H1 (cell line): Measurements from ENCODE around the gene C1orf87. TPM values are rescaled to one million over a fixed set of nuclear protein-coding genes. Genes with fewer than 3 reads are reported as not detected.

Source experiments
- CTCF ChIA-PET: fragments of 300-600 bp; sonication (Branson Sonifier 250); formaldehyde crosslinking; loops from one replicate; lab custom pipeline; 2021; ENCODE audit not compliant: partially characterized antibody; lab: Charles Lee
- POLR2A ChIA-PET: fragments of 300-600 bp; sonication (Branson Sonifier 250); formaldehyde crosslinking; loops from one replicate; lab custom pipeline; 2021; ENCODE audit warnings: inconsistent platforms; ENCODE audit not compliant: partially characterized antibody; lab: Charles Lee
- DNase-seq, 2 experiments: peaks; one replicate each; pipeline versions ENCODE4 v3.0.0 to v3.0.0-alpha.2; 2010 to 2022; ENCODE audit warnings: low spot score in 2 of 2, low read depth in 1 of 2, mixed read lengths in 1 of 2
- FAIRE-seq: peaks from 2 replicates; lab custom pipeline; 2011; peaks lifted over from hg19 to GRCh38; lab: Jason Lieb, UNC
- H2AFZ ChIP-seq: 2 replicates; pipeline ENCODE4 v1.8.1; 2012; ENCODE audit warnings: low read length, inconsistent platforms
- H2AK5ac ChIP-seq: 2 replicates; pipeline ENCODE4 v1.6.1; 2013; ENCODE audit warnings: low read depth, low read length
- H2BK120ac ChIP-seq: replicated peaks from 2 replicates; pipeline ENCODE3; 2013; ENCODE audit warnings: low read depth, low read length, inconsistent platforms
- H2BK12ac ChIP-seq: 2 replicates; pipeline ENCODE4 v1.6.1; 2013; ENCODE audit warnings: low read depth, low read length
- H2BK15ac ChIP-seq: 2 replicates; pipeline ENCODE4 v1.6.1; 2013; ENCODE audit warnings: low read length
- H2BK20ac ChIP-seq: 2 replicates; pipeline ENCODE4 v1.6.1; 2013; ENCODE audit warnings: low read length
- H2BK5ac ChIP-seq: 2 replicates; pipeline ENCODE4 v1.6.1; 2013; ENCODE audit warnings: low read depth, low read length
- H3K14ac ChIP-seq: 2 replicates; pipeline ENCODE4 v1.6.1; 2013; ENCODE audit warnings: inconsistent platforms; ENCODE audit not compliant: insufficient read length
- H3K18ac ChIP-seq: 2 replicates; pipeline ENCODE4 v1.6.1; 2013; ENCODE audit warnings: low read length; ENCODE audit errors: extremely low read depth
- H3K23ac ChIP-seq: 2 replicates; pipeline ENCODE4 v1.6.1; 2013; ENCODE audit warnings: inconsistent platforms; ENCODE audit not compliant: insufficient read length
- H3K23me2 ChIP-seq: 2 replicates; pipeline ENCODE4 v1.6.1; 2013; ENCODE audit warnings: low read depth, low read length
- H3K27ac ChIP-seq: 2 replicates; pipeline ENCODE4 v1.6.1; 2011; ENCODE audit warnings: low read depth, low read length, inconsistent platforms
- H3K27me3 ChIP-seq, 4 experiments: replicated peaks in 1 of 4; 1 replicate in 1 of 4; 2 replicates in 3 of 4; pipeline versions ENCODE4 v1.6.1 to v1.8.1; 2011 to 2013; ENCODE audit warnings: low read length in 3 of 4, mild to moderate bottlenecking in 3 of 4, inconsistent platforms in 2 of 4, mixed read lengths in 2 of 4, moderate library complexity in 1 of 4; ENCODE audit not compliant: control insufficient read depth in 3 of 4, insufficient read depth in 3 of 4; ENCODE audit errors: extremely low read depth in 1 of 4
- H3K36me3 ChIP-seq, 4 experiments: 2 replicates each; pipeline versions ENCODE4 v1.6.1 to v1.8.1; 2011 to 2013; ENCODE audit warnings: mild to moderate bottlenecking in 4 of 4, low read length in 3 of 4, moderate library complexity in 2 of 4, control low read depth in 1 of 4, inconsistent platforms in 1 of 4; ENCODE audit not compliant: insufficient read depth in 4 of 4, control insufficient read depth in 2 of 4
- H3K4ac ChIP-seq: replicated peaks from 2 replicates; pipeline ENCODE3; 2013; ENCODE audit warnings: low read length, low read depth, mixed read lengths, inconsistent platforms; ENCODE audit not compliant: insufficient read length
- H3K4me1 ChIP-seq, 4 experiments: replicated peaks in 1 of 4; 1 replicate in 1 of 4; 2 replicates in 3 of 4; pipeline versions ENCODE4 v1.6.1 to v1.8.1; 2011 to 2013; ENCODE audit warnings: low read length in 3 of 4, inconsistent platforms in 2 of 4, mixed read lengths in 1 of 4; ENCODE audit not compliant: insufficient read depth in 4 of 4, control insufficient read depth in 3 of 4
- H3K4me2 ChIP-seq, 2 experiments: 2 replicates each; pipeline versions ENCODE4 v1.6.1 to v1.8.1; 2011 to 2013; ENCODE audit warnings: low read depth in 2 of 2, low read length in 2 of 2, control low read depth in 1 of 2, inconsistent platforms in 1 of 2, mild to moderate bottlenecking in 1 of 2; ENCODE audit not compliant: insufficient read depth in 1 of 2
- H3K4me3 ChIP-seq, 4 experiments: fragments of 200-600, 300-600 bp in 1 of 4; sonication (generic), shearing (Covaris generic), sonication (Bioruptor Twin) in 1 of 4; 2 replicates each; pipeline versions ENCODE4 v1.5.1 to v1.8.1; 2011 to 2016; ENCODE audit warnings: low read length in 4 of 4, low read depth in 3 of 4, control low read depth in 2 of 4, inconsistent platforms in 2 of 4, mild to moderate bottlenecking in 2 of 4, mixed read lengths in 1 of 4, moderate library complexity in 1 of 4; ENCODE audit not compliant: insufficient read depth in 2 of 4; ENCODE audit errors: extremely low read depth in 1 of 4
- H3K56ac ChIP-seq: replicated peaks from 2 replicates; pipeline ENCODE3; 2013; ENCODE audit warnings: low read depth, mild to moderate bottlenecking, mixed read lengths, low read length, inconsistent platforms; ENCODE audit not compliant: insufficient read length
- H3K79me1 ChIP-seq: 2 replicates; pipeline ENCODE4 v1.6.1; 2013; ENCODE audit warnings: low read depth, low read length, control low read depth
- H3K79me2 ChIP-seq, 2 experiments: 2 replicates each; pipeline versions ENCODE4 v1.6.1 to v1.8.1; 2012 to 2013; ENCODE audit warnings: low read length in 2 of 2, mild to moderate bottlenecking in 2 of 2, inconsistent platforms in 1 of 2; ENCODE audit not compliant: insufficient read depth in 2 of 2, control insufficient read depth in 1 of 2
- H3K9ac ChIP-seq, 4 experiments: replicated peaks in 1 of 4; 1 replicate in 1 of 4; 2 replicates in 3 of 4; pipeline versions ENCODE4 v1.6.1 to v1.8.1; 2011 to 2013; ENCODE audit warnings: low read depth in 3 of 4, low read length in 3 of 4, control low read depth in 2 of 4, mild to moderate bottlenecking in 2 of 4, moderate library complexity in 2 of 4, inconsistent platforms in 1 of 4; ENCODE audit errors: extremely low read depth in 1 of 4
- H3K9me3 ChIP-seq, 2 experiments: 2 replicates each; pipeline versions ENCODE4 v1.6.1 to v1.8.1; 2012 to 2013; ENCODE audit warnings: mild to moderate bottlenecking in 2 of 2, moderate library complexity in 2 of 2, control low read depth in 1 of 2, inconsistent platforms in 1 of 2, low read depth in 1 of 2, low read length in 1 of 2, mixed read lengths in 1 of 2; ENCODE audit not compliant: insufficient read depth in 2 of 2
- H4K20me1 ChIP-seq, 2 experiments: replicated peaks in 1 of 2; 2 replicates each; pipeline versions ENCODE3 to v1.8.1; 2011 to 2013; ENCODE audit warnings: inconsistent platforms in 2 of 2, low read length in 2 of 2, mild to moderate bottlenecking in 1 of 2; ENCODE audit not compliant: insufficient read depth in 2 of 2, control insufficient read depth in 1 of 2
- H4K5ac ChIP-seq: 2 replicates; pipeline ENCODE4 v1.6.1; 2013; ENCODE audit warnings: low read length, low read depth, mixed read lengths, inconsistent platforms; ENCODE audit not compliant: insufficient read length
- H4K8ac ChIP-seq: 2 replicates; pipeline ENCODE4 v1.8.0; 2013; ENCODE audit warnings: mild to moderate bottlenecking, moderate library complexity, low read length, inconsistent platforms; ENCODE audit not compliant: insufficient read depth; ENCODE audit errors: extremely low read depth
- H4K91ac ChIP-seq: replicated peaks from 2 replicates; pipeline ENCODE3; 2013; ENCODE audit warnings: low read length, mixed read lengths, inconsistent platforms; ENCODE audit not compliant: insufficient read length
- CTBP2 ChIP-seq: IDR thresholded peaks from 2 replicates; pipeline ENCODE4 v1.7.0; 2011; ENCODE audit warnings: borderline replicate concordance, mild to moderate bottlenecking, moderate library complexity, mixed read lengths, low read length; ENCODE audit not compliant: insufficient read depth, insufficient read length
- CTCF ChIP-seq, 3 experiments: IDR thresholded peaks; 1 replicate in 2 of 3; 2 replicates in 1 of 3; pipeline versions ENCODE4 v1.5.1 to v1.6.1; 2011; ENCODE audit warnings: low read length in 3 of 3, mild to moderate bottlenecking in 3 of 3, inconsistent platforms in 2 of 3, low read depth in 1 of 3, moderate library complexity in 1 of 3; ENCODE audit not compliant: insufficient read depth in 1 of 3; ENCODE audit errors: control extremely low read depth in 1 of 3
- GABPA ChIP-seq: IDR thresholded peaks from 2 replicates; pipeline ENCODE4 v1.6.1; 2011; ENCODE audit warnings: mild to moderate bottlenecking, low read length, moderate library complexity, borderline replicate concordance; ENCODE audit not compliant: insufficient read depth
- JUND ChIP-seq: IDR thresholded peaks from 2 replicates; pipeline ENCODE4 v1.6.1; 2011; ENCODE audit warnings: mild to moderate bottlenecking, improper control_type of control experiment, low read length
- MAX ChIP-seq: IDR thresholded peaks from 2 replicates; pipeline ENCODE4 v1.6.1; 2012; ENCODE audit warnings: inconsistent platforms
- RFX5 ChIP-seq: IDR thresholded peaks from 2 replicates; pipeline ENCODE4 v1.6.1; 2011; ENCODE audit warnings: low read depth, low read length, improper control_type of control experiment, borderline replicate concordance
- SUZ12 ChIP-seq: fragments of 200-600 bp; sonication (generic); IDR thresholded peaks from 2 replicates; pipeline ENCODE4 v1.6.1; 2012; ENCODE audit warnings: mild to moderate bottlenecking, inconsistent platforms, low read length, moderate library complexity, mixed read lengths
- TAF7 ChIP-seq: optimal IDR thresholded peaks from 2 replicates; pipeline ENCODE3; 2011; ENCODE audit warnings: low read depth, mild to moderate bottlenecking, inconsistent platforms, low read length, moderate library complexity, borderline replicate concordance
- USF2 ChIP-seq: IDR thresholded peaks from 2 replicates; pipeline ENCODE4 v1.6.1; 2011; ENCODE audit warnings: low read length, improper control_type of control experiment
- YY1 ChIP-seq: IDR thresholded peaks from 2 replicates; pipeline ENCODE4 v1.6.1; 2011; ENCODE audit warnings: low read depth, mild to moderate bottlenecking, low read length
- WGBS, 2 experiments: shearing (Covaris generic) in 1 of 2; methylation state at CpG; one replicate each; pipeline versions ENCODE4 v1.1.6 to v1.1.7; 2013 to 2015; ENCODE audit warnings: low lambda C conversion rate in 2 of 2, mixed read lengths in 2 of 2, inconsistent platforms in 1 of 2, low coverage in 1 of 2, missing lambda C conversion rate in 1 of 2; ENCODE audit not compliant: insufficient replicate concordance in 2 of 2, insufficient coverage in 1 of 2, insufficient read length in 1 of 2; ENCODE audit errors: extremely low coverage in 1 of 2, missing lambda C conversion rate in 1 of 2; 5-methylcytosine and 5-hydroxymethylcytosine counted together
- polyA plus RNA-seq, 7 experiments: library from polyadenylated mRNA; depleted of rRNA in 3 of 7; stranded (reverse) in 5 of 7; unstranded in 2 of 7; fragments of >200 nt in 5 of 7; fragments of 200-250 nt in 2 of 7; gene quantifications; 1 replicate in 5 of 7; 2 replicates in 1 of 7; 4 replicates in 1 of 7; pipeline versions ENCODE4 v1.2.1 to v1.2.3, GENCODE V29; 2011 to 2013; ENCODE audit warnings: missing spikeins in 2 of 7, mixed read lengths in 2 of 7
- total RNA-seq: library from RNA; stranded (reverse); fragmentation: NEBNext Ultra II Directional; extraction: Animal tissue kit (Norgen Biotek cat#: 25700); gene quantifications from 2 replicates; pipeline ENCODE4 v1.2.1, GENCODE V29; 2021

Gene C1orf87
- total and polyA plus RNA-seq, 2 of the 8 experiments (the other 6 are each of a cell fraction or from before 2014, with no cell fraction given): 0.41 TPM; not detected in 1

- Histone ChIP-seq H3K36me3 (no peaks in the 10 kb centered on the region), H3K56ac (no peak overlapping the region), H3K27me3 (no peaks in the 10 kb centered on the region), H3K9me3 (no peaks in the 10 kb centered on the region), H2BK120ac (no peak overlapping the region), H3K4ac (no peak overlapping the region), H2AK5ac (no peak overlapping the region), H3K14ac (no peak overlapping the region), H4K20me1 (no peaks in the 10 kb centered on the region), H3K79me2 (no peaks in the 10 kb centered on the region), H3K4me2 (peak overlapping the region in 1 of 2 experiments; percentile 5; a peak in 1 of 4 replicates), H2BK20ac (no peak overlapping the region), H2BK12ac (no peak overlapping the region), H3K27ac (no peak overlapping the region), H3K9ac (no peak overlapping the region), H3K4me3 (no peak overlapping the region), H4K5ac (no peak overlapping the region), H3K23ac (no peak overlapping the region), H3K18ac (no peak overlapping the region), H2AFZ (peak overlapping the region; percentile 90; the same call in 1 of the 2 replicates), H2BK5ac (no peak overlapping the region), H4K8ac (no peak overlapping the region), H3K79me1 (no peaks in the 10 kb centered on the region), H3K4me1 (peaks cover 0 to 6% (median under 1%) of the 10 kb centered on the region in 4 experiments; a peak in 2 of 7 replicates), H2BK15ac (no peak overlapping the region), H4K91ac (no peak overlapping the region), H3K23me2 (no peaks in the 10 kb centered on the region)
- CTCF ChIA-PET: no interaction called here
- WGBS, 2 experiments: 77% methylated on average over 4 of the region's 4 CpGs; no CpG with 5 or more reads in 1 of the 2 experiments
- POLR2A ChIA-PET: no interaction called here
- DNase-seq (no peak), FAIRE-seq (no peak)
- TF ChIP-seq JUND: no peak
- TF ChIP-seq USF2: no peak
- TF ChIP-seq TAF7: no peak
- TF ChIP-seq GABPA: no peak
- TF ChIP-seq MAX: no peak
- no peak for TF ChIP-seq SUZ12
- TF ChIP-seq RFX5: no peak
- TF ChIP-seq CTCF (IDR thresholded peaks at IDR 0.05; ENCODE audit: control extremely low read depth in 1 of 3, insufficient read depth in 1 of 3, low read depth in 1 of 3, low read length in 3 of 3): no peak
- TF ChIP-seq YY1: no peak
- no peak for TF ChIP-seq CTBP2
Observed at GRCh38 chr1:60063561-60063960, 10.0 kb downstream of the C1orf87 start.
